HG02571 (cell line): ENCODE results near the gene HLCS.

ENCODE experiments used
- ATAC-seq: cut with Tn5 transposase; IDR thresholded peaks from one replicate; pipeline ENCODE4 v1.9.1; 2021; ENCODE audit warnings: mild to moderate bottlenecking, moderate library complexity; ENCODE audit not compliant: unreplicated experiment

HLCS gene

DNA sequence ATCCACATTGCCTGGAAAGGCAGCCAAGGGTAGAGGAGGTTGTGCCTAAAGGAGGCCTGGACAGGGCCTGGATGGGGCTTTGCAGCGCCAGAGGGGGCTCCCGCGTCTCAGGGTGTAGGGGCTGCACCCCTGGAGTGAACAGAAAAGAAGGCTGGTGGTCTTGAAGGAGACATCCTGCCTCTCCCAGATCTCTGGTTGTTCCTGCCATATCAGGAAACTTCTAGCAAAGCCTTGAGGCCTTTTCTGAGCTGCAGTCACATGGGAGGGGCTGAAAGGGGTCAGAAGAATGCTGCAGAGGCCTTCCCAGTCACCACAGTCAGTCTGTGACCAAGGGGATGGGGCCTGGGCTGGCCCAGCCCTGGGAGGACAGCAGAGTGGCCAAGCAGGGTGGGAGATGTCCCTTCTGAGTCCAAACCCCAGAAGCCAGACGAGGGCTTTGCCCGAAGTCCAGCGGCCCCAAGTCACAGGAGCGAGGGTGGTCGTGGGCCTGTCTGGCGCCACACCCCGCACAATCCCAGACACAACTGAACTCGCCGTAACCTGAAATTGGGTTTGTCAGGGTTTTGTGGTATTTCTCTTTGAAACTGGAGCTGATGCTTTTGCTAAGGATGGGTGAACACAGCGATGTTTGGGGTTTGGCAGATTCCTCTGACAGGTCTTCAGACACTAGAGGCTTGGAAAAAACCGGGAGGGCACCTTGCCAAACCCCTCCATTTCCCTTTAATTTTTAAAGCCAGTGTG lies 237.9 kb downstream of the HLCS start:
- no peak for ATAC-seq

DNA sequence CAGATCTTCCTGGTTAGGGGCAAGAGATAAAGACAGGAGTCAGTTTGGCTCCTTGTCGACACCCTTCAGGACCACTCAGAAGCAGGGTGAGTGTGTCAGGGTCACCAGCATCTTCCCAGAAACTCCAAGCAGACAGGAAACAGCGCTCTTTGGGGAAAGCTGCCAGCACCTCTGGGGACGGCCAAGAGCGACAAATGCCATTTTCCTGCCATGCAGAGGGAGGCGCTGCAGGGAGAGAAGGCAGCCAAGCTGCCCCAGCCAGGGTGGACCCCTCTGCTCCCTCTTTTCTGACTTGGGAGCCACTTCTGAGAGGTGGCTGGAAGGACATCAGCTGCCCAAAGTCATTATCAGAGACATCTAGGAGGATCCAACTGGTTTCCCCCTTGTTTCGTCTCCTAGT lies 238.6 kb downstream of the HLCS start:
- no peak for ATAC-seq

DNA sequence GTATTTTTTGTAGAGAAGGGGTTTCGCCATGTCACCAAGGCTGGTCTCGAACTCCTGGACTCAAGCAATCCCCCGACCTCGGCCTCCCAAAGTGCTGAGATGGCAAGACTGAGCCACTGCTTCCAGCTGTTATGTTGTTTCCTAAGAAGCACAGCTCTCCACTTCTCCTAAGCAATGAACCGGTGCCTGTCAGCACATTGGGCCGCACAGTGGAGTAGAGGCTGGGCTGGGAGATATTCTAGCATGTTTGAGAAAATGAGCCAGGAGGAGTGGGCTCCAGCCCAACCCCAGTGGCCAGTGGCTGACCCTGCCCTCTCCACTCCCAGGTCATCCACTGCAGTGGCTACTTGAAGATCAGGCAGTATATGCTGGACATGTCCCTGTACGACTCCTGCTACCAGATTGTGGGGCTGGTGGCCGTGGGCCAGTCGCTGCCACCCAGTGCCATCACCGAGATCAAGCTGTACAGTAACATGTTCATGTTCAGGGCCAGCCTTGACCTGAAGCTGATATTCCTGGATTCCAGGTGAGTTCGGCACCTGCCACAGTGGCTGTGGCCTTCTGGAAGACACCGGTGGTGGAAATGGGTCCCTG lies 240.6 kb downstream of the HLCS start:
- no peak for ATAC-seq

DNA sequence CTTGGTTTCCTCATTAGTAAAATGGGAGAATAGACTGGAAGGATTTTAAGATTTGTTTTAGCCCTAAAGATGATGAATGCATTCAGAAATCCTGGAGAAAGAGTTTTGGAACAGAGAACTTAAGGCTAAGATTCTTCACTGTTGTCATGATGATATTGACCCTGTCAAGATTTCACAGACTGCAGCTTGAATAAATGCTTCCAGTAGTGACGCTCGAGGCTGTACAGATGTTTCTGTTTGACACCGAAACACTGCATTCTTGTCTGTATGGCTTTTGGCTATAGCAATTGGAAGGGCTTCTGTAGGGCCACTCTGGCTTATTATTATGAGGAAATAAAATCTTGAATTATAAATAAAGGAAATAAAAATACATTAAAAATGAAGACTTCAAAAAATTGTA lies 241.8 kb downstream of the HLCS start:
- ATAC-seq, result no peak

DNA sequence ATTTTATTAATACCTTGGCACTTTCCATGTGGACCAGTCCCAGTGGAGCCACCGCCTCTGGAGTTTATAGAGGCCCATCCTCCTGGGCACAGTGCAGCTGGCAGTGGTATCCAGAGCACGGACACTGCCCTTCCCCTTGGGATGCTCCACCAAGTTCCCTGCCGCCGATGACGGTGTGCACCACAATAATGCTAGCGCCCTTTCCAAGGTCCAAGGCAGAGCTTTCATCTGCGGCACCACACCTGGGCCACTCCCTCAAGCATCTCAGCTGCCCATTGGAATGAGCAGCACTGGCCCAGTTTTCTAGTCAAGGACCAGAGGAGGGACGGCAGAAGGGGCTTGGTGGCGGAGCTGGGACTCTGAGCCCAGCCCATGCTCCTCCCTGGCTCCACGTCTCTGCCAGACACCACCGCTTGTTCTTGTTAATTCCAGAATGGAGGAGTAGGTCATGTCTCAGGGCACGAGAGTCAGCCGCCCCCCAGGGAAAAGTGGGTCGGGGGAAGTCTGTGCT lies 243.0 kb downstream of the HLCS start:
- ATAC-seq, result no peak

DNA sequence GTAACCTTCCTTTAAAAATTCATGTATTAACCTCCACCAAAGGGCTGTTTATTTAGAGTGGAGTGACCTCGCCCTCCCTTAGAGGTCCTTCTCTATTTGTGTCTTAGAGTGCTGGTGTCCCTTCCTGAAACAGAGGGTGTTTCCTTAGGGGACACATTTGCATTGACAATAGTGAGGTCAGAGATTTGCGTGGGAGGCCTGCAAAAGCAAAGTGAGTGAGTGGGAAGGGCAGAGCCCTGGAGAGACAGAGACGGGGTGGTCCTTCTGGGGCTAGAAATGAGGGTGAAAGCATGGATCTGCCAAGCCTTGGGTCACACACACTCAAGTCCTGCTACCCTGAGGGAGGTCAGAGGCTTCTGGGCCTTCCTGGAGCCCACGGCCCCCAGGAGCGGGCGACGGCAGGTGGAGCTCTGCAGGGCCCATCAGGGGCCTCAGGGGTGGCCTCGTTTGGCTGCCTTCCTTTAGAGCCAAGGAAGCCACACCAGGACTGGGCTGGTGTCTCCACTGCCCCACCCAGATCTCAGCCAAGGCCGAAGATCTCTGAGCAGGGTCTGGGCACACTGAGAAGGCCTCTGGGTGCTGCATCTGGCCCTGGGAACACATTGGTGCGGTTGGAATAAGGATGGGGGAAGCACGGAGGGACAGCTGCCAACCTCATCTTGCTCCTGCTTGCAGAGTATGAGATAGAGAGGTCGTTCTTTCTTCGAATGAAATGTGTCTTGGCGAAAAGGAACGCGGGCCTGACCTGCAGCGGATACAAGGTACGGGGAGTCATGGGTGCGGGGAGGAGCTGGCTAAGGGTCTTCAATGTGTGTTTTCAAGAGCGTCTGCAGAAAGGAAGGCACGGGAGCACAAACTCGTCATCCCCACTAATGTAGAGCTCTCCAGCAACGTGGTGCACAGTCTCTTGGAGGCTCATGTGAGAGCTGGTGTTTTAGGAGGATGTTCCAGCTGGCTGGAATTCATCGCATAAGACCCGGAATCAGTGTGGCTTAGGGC lies 243.8 kb downstream of the HLCS start:
- ATAC-seq, result no peak

DNA sequence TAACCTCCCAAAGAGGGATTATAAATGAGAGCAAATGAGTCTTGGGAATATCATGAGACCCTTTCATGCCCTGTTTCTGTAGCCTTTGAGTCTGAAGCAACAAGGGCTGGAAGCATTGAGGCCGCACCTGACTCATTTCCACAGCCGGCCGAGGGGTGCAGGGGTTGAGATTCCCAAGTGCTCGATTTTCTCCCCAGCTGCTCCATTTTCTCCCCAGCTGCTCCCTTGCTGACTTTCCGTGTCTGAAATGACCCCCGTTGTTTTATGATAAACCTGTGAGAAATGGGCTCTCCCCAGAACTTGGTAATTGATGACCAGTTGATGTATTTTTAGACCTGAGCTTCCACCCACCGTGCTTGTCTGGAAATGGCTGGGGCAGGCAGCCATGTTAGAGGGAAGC lies 244.7 kb downstream of the HLCS start:
- ATAC-seq, result no peak

DNA sequence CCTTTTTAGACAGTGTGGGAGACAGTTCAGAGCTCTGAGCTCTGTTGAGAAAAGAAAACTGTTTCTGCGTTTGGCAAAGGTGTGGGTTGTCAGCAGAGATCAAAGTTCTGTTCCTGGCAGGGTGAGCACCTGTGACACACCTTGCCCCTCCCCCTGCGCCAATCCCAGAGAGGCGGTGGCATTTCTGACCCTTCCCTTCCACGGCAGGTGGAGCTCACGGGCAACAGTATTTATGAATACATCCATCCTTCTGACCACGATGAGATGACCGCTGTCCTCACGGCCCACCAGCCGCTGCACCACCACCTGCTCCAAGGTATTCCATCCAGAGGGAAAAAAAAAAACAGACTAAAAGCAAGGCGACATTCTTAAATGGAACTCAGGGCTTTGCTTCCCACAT lies 246.9 kb downstream of the HLCS start:
- ATAC-seq, result no peak

DNA sequence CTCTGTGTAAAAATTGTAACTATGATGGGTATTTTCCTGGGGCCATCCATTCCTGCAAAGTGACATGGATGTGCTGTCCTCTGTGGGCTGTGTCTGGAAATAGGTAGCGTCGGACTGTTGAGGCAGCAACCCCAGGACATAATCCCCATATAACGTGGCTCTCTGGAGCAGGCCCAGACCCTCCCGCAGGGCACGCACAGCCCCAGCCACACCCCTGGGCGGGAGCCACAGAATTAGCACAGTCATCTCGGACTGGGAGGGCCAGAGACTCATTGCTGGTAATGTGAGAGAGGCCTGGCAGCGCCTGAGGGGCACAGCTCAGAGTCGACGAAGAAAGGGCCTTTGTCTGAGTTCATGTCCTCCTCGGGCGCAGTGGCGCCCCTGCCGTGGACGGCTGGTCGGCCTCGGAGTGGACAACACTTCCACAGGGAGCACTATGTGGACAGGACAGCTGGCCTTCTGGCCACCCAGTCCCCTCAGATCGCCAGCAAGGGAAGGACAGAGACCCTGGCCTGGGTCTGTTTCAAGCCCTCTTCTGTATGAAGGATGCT lies 247.4 kb downstream of the HLCS start:
- no peak for ATAC-seq

DNA sequence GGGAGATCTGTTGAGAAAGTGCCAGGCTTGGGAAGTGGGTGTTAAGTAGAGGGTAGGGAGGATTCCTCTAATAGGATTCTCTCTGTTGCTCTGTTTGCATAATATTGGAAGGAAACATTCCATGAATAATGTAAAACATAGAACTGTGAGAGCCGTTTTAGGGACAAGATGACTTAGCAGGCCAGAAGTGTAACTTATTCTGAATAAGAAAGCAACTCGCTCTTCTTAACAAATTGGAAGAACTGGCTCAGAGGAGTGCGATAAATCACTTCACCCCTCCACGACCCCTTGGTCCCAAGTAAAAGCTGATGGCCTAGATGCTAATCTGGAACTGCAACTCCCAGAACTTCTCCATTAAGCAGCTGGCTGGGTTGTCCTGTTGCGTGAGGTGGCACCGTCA lies 248.5 kb downstream of the HLCS start:
- no peak for ATAC-seq

DNA sequence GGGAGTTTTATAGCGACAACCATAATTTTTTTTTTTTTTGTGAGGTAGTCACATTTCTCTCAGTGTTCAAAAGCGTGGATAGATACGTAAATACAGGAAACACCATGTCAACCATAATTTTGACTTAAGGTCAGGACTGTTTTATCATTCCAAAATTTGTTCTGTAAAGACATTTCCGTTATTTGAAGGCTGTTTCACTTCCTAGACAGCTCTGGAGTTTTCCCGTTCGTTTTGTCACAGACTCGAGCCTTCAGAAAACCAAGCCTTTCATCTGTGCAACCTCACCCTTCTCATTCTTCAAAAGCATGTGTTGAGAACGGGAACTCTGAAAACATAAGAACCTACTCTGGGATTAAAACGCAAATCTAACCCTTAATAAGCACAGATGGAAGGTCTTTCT lies 249.6 kb downstream of the HLCS start:
- ATAC-seq, result no peak

DNA sequence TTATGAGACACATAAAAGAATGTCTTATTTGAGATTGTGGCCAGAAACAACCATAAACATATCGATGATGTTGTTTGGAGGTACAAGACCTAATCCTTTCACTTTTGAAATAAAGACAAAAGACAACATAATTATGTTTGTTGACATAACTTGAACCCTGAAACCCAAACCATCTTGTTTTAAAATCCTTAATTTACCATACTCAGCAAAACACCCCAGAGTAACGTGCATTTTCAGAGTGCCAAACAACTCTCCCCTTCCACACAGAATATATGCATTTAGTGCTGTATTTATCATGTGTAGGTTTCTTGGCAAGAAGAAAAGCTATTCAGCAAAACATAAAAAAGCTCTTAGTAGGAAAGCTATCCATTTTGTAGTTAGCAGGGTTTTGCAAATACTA lies 250.1 kb downstream of the HLCS start:
- ATAC-seq, result no peak

DNA sequence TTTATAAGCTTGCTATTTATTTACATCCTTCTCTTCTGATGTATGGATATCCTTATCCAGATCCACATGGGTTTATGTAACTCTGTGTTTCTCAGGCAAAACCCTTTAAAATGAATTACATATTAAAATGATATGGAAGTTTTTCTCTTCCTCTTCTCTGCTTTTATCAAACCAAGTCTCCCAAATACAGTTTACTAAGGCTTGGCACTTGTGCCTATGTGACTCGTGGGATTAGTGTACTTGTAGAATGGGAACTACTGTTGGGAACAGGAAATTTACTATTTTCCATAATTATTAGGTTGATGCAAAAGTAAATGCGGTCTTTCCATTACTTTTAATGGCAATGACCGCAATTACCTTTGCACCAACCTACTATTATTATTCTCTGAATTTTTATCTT lies 252.7 kb downstream of the HLCS start:
- ATAC-seq, result no peak

DNA sequence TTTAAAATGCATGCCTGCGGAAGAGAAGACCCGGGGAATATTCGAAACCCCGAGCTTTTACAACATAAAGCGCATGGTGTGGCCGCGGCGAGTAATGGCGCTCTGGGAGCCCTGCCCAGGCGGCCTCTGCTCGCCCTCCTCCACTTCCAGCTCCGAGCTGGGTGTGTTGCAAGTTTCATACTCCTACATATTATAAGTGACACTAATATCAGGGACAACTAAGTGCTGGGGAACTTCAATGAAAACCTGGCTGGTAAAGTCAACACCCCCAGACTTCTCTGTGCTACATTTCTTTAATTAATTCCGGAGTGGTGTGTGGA lies 255.8 kb downstream of the HLCS start:
- ATAC-seq, result no peak

DNA sequence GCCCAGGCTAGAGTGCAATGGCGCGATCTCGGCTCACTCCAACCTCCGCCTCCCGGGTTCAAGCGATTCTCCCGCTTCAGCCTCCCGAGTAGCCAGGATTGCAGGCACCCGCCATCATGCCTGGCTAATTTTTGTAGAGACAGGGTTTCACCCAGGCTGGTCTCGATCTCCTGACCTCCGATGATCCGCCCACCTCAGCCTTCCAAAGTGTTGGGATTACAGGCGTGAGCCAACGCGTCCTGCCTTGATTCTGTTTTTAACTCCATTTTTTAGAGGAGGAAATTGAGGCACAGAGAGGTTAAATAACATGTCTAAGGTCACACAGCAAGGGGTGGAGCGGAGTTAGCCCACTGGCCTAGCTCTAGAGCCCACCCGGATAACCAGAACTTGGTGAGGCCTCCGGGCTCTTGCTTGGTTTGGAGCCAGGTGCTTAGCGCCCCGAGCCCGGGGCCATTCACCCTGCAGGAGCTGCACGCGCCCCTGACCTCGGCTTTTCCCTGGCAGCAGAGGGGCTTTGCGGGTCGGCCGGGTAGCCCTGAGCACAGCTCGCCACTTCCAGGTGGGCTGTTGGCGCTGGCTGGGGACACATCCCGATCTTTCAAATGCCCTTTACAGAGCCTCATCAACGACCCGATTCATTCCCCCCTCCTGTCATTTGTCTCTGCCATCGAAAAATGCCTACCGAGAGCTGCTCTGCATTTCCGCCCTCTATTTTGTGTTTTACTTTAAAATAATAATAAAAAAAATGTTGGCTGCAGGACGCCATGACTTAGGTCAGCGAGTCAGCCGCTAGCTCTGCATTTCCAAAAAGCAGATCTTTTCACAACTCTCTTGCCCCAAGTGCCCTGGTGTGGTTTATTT lies 256.4 kb downstream of the HLCS start:
- ATAC-seq, result no peak

DNA sequence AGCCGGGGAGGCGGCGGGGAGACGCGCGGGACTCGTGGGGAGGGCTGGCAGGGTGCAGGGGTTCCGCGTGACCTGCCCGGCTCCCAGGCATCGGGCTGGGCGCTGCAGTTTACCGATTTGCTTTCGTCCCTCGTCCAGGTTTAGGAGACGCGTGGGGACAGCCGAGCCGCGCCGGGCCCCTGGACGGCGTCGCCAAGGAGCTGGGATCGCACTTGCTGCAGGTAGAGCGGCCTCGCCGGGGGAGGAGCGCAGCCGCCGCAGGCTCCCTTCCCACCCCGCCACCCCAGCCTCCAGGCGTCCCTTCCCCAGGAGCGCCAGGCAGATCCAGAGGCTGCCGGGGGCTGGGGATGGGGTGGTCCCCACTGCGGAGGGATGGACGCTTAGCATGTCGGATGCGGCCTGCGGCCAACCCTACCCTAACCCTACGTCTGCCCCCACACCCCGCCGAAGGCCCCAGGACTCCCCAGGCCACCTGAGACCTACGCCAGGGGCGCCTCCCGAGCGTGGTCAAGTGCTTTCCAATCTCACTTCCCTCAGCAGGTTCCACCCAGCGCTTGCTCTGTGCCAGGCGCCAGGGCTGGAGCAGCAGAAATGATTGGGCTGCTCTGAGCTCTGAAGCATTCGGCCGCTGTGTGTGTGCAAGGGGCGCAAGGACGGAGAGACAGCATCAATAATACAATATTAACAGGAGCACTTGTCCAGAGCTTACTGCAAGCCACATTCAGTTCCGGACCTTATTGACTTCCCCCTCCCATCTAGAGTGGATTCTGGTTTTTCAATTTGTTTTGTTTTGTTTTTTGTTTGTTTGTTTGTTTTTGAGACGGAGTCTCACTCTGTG lies 257.2 kb downstream of the HLCS start:
- ATAC-seq, result no peak

DNA sequence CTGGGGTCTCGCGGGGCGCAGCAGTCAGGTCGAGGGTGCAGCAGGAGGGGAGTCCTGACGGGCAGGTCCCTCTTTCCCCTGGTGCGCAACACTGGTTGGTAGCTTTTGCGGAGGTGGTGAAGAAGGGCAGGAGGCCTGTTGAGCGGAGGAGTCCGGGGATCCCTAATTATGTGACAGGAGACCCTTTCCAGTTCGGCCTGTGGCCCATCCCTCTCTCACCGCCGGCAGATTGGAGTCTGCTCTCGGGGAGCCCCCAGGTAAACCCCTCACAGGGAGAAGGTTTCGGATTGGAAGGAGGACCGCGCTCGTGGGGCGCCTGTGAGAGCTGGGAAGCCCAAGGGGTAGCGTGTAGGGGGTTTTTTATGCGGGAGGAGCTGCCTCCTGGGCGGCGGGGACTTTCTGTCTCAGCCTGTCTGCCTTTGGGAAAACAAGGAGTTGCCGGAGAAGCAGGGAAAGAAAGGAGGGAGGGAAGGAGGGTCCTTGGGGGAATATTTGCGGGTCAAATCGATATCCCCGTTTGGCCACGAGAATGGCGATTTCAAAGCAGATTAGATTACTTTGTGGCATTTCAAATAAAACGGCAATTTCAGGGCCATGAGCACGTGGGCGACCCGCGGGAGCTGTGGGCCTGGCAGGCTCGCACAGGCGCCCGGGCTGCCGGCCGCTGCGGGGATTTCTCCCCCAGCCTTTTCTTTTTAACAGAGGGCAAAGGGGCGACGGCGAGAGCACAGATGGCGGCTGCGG lies 258.0 kb downstream of the HLCS start:
- ATAC-seq, result no peak

DNA sequence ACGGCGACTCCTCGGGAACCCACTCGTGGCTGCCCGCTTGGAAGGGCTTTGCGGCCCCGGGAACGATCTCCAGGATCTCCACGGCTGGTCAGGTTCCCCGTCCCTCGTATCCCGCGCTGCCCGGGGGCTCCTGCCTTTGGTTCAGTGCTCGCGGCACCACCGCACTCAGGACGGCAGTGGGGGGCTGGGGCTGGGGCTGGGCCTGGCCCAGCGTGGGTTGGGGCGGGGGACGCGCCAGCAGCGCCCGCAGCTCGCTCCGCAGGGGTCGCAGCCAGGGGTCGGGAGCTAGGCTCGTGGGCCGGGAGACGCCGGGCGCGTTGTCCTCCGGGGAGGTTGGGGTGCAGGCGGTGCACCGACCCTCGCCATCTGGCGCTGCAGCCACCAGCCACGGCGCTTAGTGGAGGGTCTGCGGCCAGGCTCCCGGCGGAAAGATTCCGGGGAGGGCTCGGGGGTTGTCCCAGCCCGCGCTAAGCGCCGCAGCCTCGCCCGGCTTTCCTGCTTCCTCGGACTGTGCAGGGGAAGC lies 258.6 kb downstream of the HLCS start:
- no peak for ATAC-seq
